Activated CD4-positive, alpha-beta T cell treated with anti-CD3 and anti-CD28 coated beads for 4 hours (primary cell): Measurements from ENCODE around the gene NHERF1.

Experiments
- DNase-seq, 2 donors: peaks; one replicate each; pipeline ENCODE4 v3.0.0-alpha.2; 2020

The NHERF1 gene

DNA sequence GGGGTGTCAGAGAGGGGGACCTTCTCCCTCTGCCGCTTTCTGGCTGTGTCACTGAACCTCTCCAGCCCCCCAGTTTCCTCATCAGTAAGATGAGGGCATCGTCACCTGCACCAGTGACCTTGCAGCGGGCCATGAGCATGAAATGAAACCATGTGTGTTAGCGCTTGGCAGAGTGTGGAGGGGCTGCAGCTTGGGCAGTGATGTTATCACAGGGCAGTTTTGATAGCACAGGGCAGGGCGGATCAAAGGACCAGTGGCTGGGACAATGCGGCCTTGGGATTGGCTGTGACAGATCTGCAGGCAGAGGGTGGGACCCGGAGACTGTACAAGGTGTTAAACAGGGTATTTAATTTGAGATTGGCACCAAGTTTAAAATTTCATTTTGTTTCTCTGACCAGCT, 66.6 kb downstream of the NHERF1 start:
- no peak for DNase-seq

DNA sequence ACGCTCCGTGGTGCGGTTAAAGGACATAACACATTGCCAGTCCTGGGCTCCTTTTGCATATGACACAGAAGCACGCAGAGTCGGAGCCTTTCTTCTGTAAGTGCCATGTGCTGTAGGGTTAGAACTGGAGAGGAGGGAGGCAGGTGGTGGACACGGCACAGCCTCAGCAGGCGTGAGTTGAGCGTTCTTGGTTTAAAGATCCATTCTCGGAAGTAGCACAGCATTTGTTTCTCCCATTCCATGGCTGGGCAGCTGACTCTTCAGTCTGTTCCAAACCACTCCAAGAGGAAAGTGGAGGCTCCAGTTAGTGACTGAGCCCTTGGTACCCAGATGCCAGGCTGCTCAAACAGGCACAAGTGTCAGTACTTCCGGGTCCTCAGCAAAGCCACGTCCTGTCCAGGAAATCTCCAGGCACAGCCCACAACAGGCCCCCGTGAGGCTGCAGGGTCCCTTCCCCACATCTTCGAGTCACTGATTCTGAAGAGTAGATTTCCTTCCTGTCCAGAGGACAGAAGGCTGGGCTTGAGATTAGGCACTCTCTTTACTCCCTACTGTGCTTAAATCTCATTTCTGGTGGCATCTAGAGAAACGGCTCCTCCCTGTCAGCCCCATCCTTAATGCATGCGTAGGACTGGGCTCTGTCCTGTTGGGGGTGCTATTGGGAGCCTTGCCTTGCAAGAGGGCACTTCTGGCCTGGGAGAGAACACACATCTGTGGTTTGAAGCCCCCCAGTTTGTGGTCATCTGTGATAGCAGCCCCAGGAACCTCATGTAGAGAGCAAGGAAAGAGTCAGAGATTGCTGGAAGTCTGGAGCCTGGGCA, 67.3 kb downstream of the NHERF1 start:
- no peak for DNase-seq

DNA sequence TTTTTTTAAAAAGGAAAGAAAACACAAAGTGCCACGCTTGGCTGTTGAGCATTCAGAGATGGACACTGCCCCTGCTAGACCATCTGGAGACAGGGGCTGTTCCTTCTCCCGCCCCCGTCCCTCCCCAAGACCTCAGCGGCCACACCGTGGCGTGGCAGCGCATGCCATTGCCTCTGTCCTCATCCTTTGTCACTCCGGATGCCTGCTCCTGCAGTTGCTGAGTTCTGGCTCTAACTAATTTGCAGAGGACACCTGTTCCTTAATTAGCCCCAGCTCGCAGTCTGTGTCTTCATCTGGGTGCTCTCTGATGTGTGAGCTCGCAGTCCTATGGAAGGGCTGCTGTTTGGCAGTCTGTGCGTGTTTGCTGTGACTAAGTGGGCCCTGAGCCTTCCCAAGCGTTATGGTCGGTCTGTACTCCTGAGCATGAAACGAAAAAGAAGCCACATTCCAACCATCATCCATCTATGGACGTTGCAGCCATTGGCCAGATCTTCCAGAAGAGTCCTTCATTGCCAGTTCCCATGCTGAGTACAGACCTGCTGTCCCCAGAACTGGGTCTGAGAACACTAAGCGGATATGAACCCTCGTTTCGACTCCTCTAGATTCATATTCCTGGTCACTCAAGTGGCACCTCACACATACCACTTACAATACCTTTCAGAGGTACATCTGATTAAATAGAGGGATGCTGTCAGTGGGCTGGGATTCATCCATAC, 68.6 kb downstream of the NHERF1 start:
- no peak for DNase-seq

DNA sequence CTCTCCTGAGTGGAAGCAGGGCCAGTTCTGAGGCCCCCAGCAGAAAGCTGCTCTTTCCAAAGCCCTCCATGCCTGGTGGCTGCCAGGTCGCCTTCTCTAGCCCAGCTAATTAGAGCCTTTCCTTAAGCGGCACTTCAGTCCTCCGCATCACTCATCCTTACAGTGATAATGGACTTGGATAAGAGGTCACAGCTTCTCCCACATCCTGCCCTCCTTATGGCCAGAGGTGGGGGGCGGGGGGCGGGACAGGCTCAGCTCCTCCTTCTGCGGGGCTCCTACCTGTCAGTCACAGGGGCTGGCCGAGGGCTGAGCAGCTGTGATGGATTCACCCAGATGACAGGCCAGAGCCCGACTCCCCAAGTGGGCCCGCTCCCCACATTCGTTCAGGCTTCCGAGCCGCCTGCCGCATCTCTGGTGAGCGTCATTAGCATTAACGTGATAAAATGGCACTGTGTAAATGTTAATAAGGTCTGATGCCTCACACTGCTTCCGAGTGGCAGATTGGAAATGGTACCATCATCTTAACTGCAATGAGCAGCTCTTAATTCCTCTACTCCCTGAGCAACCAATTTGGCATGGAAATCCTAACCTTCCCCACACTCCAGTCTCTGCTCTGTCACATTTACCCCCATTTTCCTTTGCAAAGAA, 70.0 kb downstream of the NHERF1 start:
- DNase-seq, result no peak
